IMR-90 (cell line): Measurements from ENCODE around the gene SRP9. TPM values are rescaled to one million over a fixed set of nuclear protein-coding genes. Genes with fewer than 3 reads are reported as not detected.

Experiments used
- ATAC-seq: fragments of 200-7000 bp; cut with Tn5 transposase; 2 replicates; pipeline ENCODE4 v1.9.1; 2020; ENCODE audit warnings: low read depth, mild to moderate bottlenecking, moderate library complexity
- BruUV-seq: library from RNA; stranded (reverse); fragments of 400-500 nt; replicated peaks from 2 replicates; lab custom pipeline; 2021; lab: Mats Ljungman, UMichigan
- CTCF ChIA-PET: fragments of 300-600 bp; formaldehyde crosslinking; extraction: SDS; loops from one replicate; lab custom pipeline; 2021; ENCODE audit warnings: antibody characterized with exemption; lab: Yijun Ruan, JAX
- POLR2A ChIA-PET: fragments of 300-600 bp; sonication (Branson Sonifier 250); formaldehyde crosslinking; loops from one replicate; lab custom pipeline; 2022; ENCODE audit warnings: antibody characterized with exemption; ENCODE audit not compliant: unreplicated experiment; lab: Charles Lee
- DNase-seq: peaks from one replicate; pipeline ENCODE4 v3.0.0; 2013
- H2AFZ ChIP-seq: replicated peaks from 2 replicates; pipeline ENCODE3; 2013; ENCODE audit warnings: low read length, mild to moderate bottlenecking; ENCODE audit not compliant: poor library complexity
- H2AK5ac ChIP-seq: 2 replicates; pipeline ENCODE4 v1.6.1; 2013; ENCODE audit warnings: low read depth, low read length, inconsistent platforms
- H2AK9ac ChIP-seq: replicated peaks from 2 replicates; pipeline ENCODE3; 2013; ENCODE audit warnings: mild to moderate bottlenecking, low read depth, low read length, moderate library complexity; ENCODE audit not compliant: poor library complexity
- H2BK120ac ChIP-seq: 2 replicates; pipeline ENCODE4 v1.6.1; 2013; ENCODE audit warnings: low read depth, low read length, inconsistent platforms
- H2BK15ac ChIP-seq: 3 replicates; pipeline ENCODE4 v1.6.1; 2013; ENCODE audit warnings: low read depth, low read length, inconsistent platforms
- H2BK20ac ChIP-seq: 2 replicates; pipeline ENCODE4 v1.6.1; 2013; ENCODE audit warnings: low read depth, mild to moderate bottlenecking, inconsistent platforms, low read length, moderate library complexity
- H2BK5ac ChIP-seq: 2 replicates; pipeline ENCODE4 v1.6.1; 2013; ENCODE audit warnings: mild to moderate bottlenecking, low read depth, low read length, inconsistent platforms; ENCODE audit not compliant: poor library complexity, severe bottlenecking
- H3K14ac ChIP-seq: replicated peaks from 2 replicates; pipeline ENCODE4 v1.6.1; 2013; ENCODE audit warnings: low read depth, low read length, inconsistent platforms
- H3K18ac ChIP-seq: 2 replicates; pipeline ENCODE4 v1.6.1; 2013; ENCODE audit warnings: low read depth, low read length, control low read depth
- H3K23ac ChIP-seq: 2 replicates; pipeline ENCODE4 v1.6.1; 2013; ENCODE audit warnings: low read depth, low read length, inconsistent platforms
- H3K27ac ChIP-seq: 2 replicates; pipeline ENCODE4 v1.5.1; 2013; ENCODE audit warnings: mild to moderate bottlenecking, control low read depth, low read length; ENCODE audit not compliant: insufficient read depth
- H3K27me3 ChIP-seq: 2 replicates; pipeline ENCODE4 v1.6.1; 2013; ENCODE audit warnings: low read length; ENCODE audit not compliant: control insufficient read depth, insufficient read depth
- H3K36me3 ChIP-seq: 2 replicates; pipeline ENCODE4 v1.6.1; 2013; ENCODE audit warnings: low read length, mixed read lengths; ENCODE audit not compliant: control insufficient read depth, insufficient read depth
- H3K4ac ChIP-seq: 2 replicates; pipeline ENCODE4 v1.6.1; 2013; ENCODE audit warnings: low read depth, low read length, inconsistent platforms
- H3K4me1 ChIP-seq: 2 replicates; pipeline ENCODE4 v1.6.1; 2013; ENCODE audit warnings: low read length, mixed read lengths; ENCODE audit not compliant: control insufficient read depth, insufficient read depth
- H3K4me2 ChIP-seq: 2 replicates; pipeline ENCODE4 v1.6.1; 2013; ENCODE audit warnings: low read depth, mild to moderate bottlenecking, control low read depth, low read length, moderate library complexity
- H3K4me3 ChIP-seq: 2 replicates; pipeline ENCODE4 v1.5.1; 2013; ENCODE audit warnings: low read depth, mild to moderate bottlenecking, control low read depth, low read length, moderate library complexity; ENCODE audit not compliant: insufficient read depth
- H3K56ac ChIP-seq: 2 replicates; pipeline ENCODE4 v1.6.1; 2013; ENCODE audit warnings: low read length, inconsistent platforms; ENCODE audit not compliant: insufficient read depth; ENCODE audit errors: extremely low read depth
- H3K79me1 ChIP-seq, 2 experiments: 2 replicates each; pipeline ENCODE4 v1.6.1; 2013; ENCODE audit warnings: low read length in 2 of 2, inconsistent platforms in 1 of 2, low read depth in 1 of 2
- H3K9ac ChIP-seq: 2 replicates; pipeline ENCODE4 v1.6.1; 2013; ENCODE audit warnings: low read depth, low read length, control low read depth
- H3K9me1 ChIP-seq: 2 replicates; pipeline ENCODE4 v1.6.1; 2013; ENCODE audit warnings: low read length, inconsistent platforms; ENCODE audit not compliant: insufficient read depth
- H3K9me3 ChIP-seq: 2 replicates; pipeline ENCODE4 v1.6.1; 2013; ENCODE audit warnings: low read length; ENCODE audit not compliant: control insufficient read depth, insufficient read depth
- H4K20me1 ChIP-seq: 2 replicates; pipeline ENCODE4 v1.6.1; 2013; ENCODE audit warnings: low read length, inconsistent platforms; ENCODE audit not compliant: insufficient read depth
- H4K5ac ChIP-seq: 2 replicates; pipeline ENCODE4 v1.6.1; 2013; ENCODE audit warnings: mild to moderate bottlenecking, low read depth, low read length, control low read depth
- H4K8ac ChIP-seq, 2 experiments: 2 replicates each; pipeline ENCODE4 v1.6.1; 2013; ENCODE audit warnings: low read depth in 2 of 2, low read length in 2 of 2, control low read depth in 1 of 2, inconsistent platforms in 1 of 2
- H4K91ac ChIP-seq: 2 replicates; pipeline ENCODE4 v1.6.1; 2013; ENCODE audit warnings: low read depth, low read length, inconsistent platforms; ENCODE audit not compliant: insufficient read depth
- BHLHE40 ChIP-seq: fragments of 150-350 bp; IDR thresholded peaks from 2 replicates; pipeline ENCODE4 v1.6.1; 2016; ENCODE audit warnings: mild to moderate bottlenecking, low read depth, low read length
- CEBPB ChIP-seq: IDR thresholded peaks from 2 replicates; pipeline ENCODE4 v1.6.1; 2012; ENCODE audit warnings: low read depth, low read length, improper control_type of control experiment
- CHD1 ChIP-seq: IDR thresholded peaks from 2 replicates; pipeline ENCODE4 v1.6.1; 2012; ENCODE audit warnings: low read depth, low read length, improper control_type of control experiment
- FOS ChIP-seq: fragments of 150-350 bp; IDR thresholded peaks from 2 replicates; pipeline ENCODE4 v1.6.1; 2016; ENCODE audit warnings: low read depth, low read length
- MAFK ChIP-seq: IDR thresholded peaks from 2 replicates; pipeline ENCODE4 v1.6.1; 2012; ENCODE audit warnings: low read depth, low read length, improper control_type of control experiment
- MAZ ChIP-seq: IDR thresholded peaks from 2 replicates; pipeline ENCODE4 v1.6.1; 2012; ENCODE audit warnings: low read depth, mild to moderate bottlenecking, low read length, improper control_type of control experiment, moderate library complexity, borderline replicate concordance
- MXI1 ChIP-seq: IDR thresholded peaks from 2 replicates; pipeline ENCODE4 v1.6.1; 2012; ENCODE audit warnings: low read depth, mild to moderate bottlenecking, low read length, moderate library complexity, borderline replicate concordance
- NFE2L2 ChIP-seq: fragments of 150-350 bp; IDR thresholded peaks from 2 replicates; pipeline ENCODE4 v1.6.1; 2016; ENCODE audit warnings: low read depth, mild to moderate bottlenecking, low read length
- POLR2A ChIP-seq: IDR thresholded peaks from 2 replicates; pipeline ENCODE4 v1.6.1; 2012; ENCODE audit warnings: mild to moderate bottlenecking, low read depth, low read length
- RAD21 ChIP-seq: IDR thresholded peaks from 2 replicates; pipeline ENCODE4 v1.6.1; 2012; ENCODE audit warnings: low read length, improper control_type of control experiment
- RCOR1 ChIP-seq: IDR thresholded peaks from 2 replicates; pipeline ENCODE4 v1.6.1; 2012; ENCODE audit warnings: mild to moderate bottlenecking, low read length, improper control_type of control experiment; ENCODE audit not compliant: insufficient replicate concordance
- RFX5 ChIP-seq: IDR thresholded peaks from 2 replicates; pipeline ENCODE4 v1.8.0; 2012; ENCODE audit warnings: low read depth, mild to moderate bottlenecking, low read length, moderate library complexity
- SMC3 ChIP-seq: fragments of 150-350 bp; IDR thresholded peaks from 2 replicates; pipeline ENCODE4 v1.6.1; 2016; ENCODE audit warnings: low read depth, mild to moderate bottlenecking, antibody characterized with exemption, low read length, moderate library complexity
- WGBS, 2 experiments: methylation state at CpG; one replicate each; pipeline versions ENCODE4 v1.1.5 to v1.1.7; 2013; ENCODE audit warnings: missing lambda C conversion rate in 2 of 2; ENCODE audit not compliant: insufficient read length in 1 of 2; ENCODE audit errors: extremely low coverage in 2 of 2; 5-methylcytosine and 5-hydroxymethylcytosine counted together
- dilution Hi-C: fragments of 300-500 bp; cut with HindIII; formaldehyde crosslinking; loops from one replicate; pipeline ENCODE4 v1.14.3; 2018; ENCODE audit warnings: low sequenced_read_pairs; ENCODE audit not compliant: unreplicated experiment
- in situ Hi-C: fragments of 300-500 bp; cut with MboI; formaldehyde crosslinking; loops from 3 replicates; pipeline ENCODE4 v1.14.3; 2019; ENCODE audit warnings: low sequenced_read_pairs, inconsistent platforms, mixed read lengths
- intact Hi-C: fragments of 100-400 bp; cut with micrococcal nuclease; formaldehyde crosslinking; loops from 2 replicates; pipeline ENCODE4 v1.10.0; 2022
- polyA plus RNA-seq, 3 experiments: library from polyadenylated mRNA; depleted of rRNA; stranded (reverse); fragments of >200 nt; gene quantifications; 2 replicates each; pipeline ENCODE4 v1.2.3, GENCODE V29; 2012; ENCODE audit warnings: low replicate concordance in 1 of 3
- total RNA-seq: library from RNA; depleted of rRNA; stranded (reverse); fragments of >200 nt; gene quantifications from 2 replicates; pipeline ENCODE4 v1.2.3, GENCODE V29; 2012
- TF ChIP-seq, protein P1 (sequence below): conservative IDR thresholded peaks from 2 replicates; pipeline ENCODE4 v1.5.1; 2012; ENCODE audit warnings: mild to moderate bottlenecking, low read depth, low read length, improper control_type of control experiment
- TF ChIP-seq, protein P2 (sequence below): fragments of 150-350 bp; IDR thresholded peaks from 2 replicates; pipeline ENCODE4 v1.6.1; 2017; ENCODE audit warnings: mild to moderate bottlenecking, antibody characterized with exemption, low read length, low read depth

The SRP9 gene
- total and polyA plus RNA-seq, 2 of the 4 experiments (the other 2 are of a cell fraction) = 230 to 295 TPM

DNA sequence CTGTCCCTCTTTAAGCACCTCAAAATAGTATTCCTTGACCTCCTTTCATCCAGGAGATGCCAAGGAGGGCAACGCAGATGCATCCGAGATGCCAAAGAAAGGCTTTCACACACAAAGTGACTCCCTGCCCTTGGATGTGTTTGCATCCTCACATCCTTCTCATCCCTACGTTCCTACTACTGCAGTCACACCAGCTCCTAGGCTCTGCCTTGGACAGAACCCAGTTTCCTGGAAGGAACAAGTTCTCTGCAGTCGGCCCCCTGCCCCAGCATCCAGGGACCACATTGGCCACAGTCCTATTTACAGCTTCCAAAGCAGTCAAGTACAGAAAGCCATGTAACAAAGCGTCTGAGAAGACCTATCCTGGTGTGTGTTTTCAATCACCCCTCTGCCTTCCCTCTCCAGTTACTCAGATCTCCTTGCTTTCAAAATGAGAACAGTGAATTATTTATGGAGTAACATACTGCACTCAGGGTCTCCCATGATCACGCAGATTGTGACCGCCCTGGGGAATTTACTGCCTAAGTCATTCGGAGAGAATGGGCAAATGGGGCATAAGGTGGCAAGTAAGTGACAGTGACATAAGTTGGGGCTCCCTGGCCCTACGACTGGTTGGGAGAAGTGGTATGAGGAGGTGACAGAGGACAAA, 21.8 kb upstream of the SRP9 start:
- no peak overlapping the region for H2AK9ac ChIP-seq
- dilution Hi-C loops = no loop called here
- H3K9me1 ChIP-seq = peaks cover 13% of the 10 kb centered on the region
- no peak overlapping the region for H3K56ac ChIP-seq
- peak overlapping the region; percentile 41 for H2BK5ac ChIP-seq
- H2AFZ ChIP-seq = peak overlapping the region; percentile 18
- ATAC-seq (peak; percentile 56), DNase-seq (no peak)
- peak overlapping the region; percentile 48 for H3K4me2 ChIP-seq
- H3K36me3 ChIP-seq = no peaks in the 10 kb centered on the region
- H3K79me1 ChIP-seq = no peaks in the 10 kb centered on the region
- no peak overlapping the region for H3K9ac ChIP-seq
- 0% methylated on average over 1 of the region's 9 CpGs; no CpG with 5 or more reads in 1 of the 2 experiments for WGBS, 2 experiments
- peak overlapping the region; percentile 72; the same call in 1 of the 2 replicates for H3K23ac ChIP-seq
- peak overlapping the region in 1 of 2 experiments; percentile 48; a peak in 2 of 4 replicates for H4K8ac ChIP-seq
- ChIA-PET CTCF (interaction anchor here (1.5 kb wide), 1 partner anchor 101 kb away, joined by 3 read pairs; no protein-coding TSS in a partner anchor), POLR2A (no interaction called here)
- H3K27me3 ChIP-seq = no peaks in the 10 kb centered on the region
- H2AK5ac ChIP-seq = peak overlapping the region; percentile 90; the same call in 1 of the 2 replicates
- H3K27ac ChIP-seq = peak overlapping the region; percentile 44; the same call in 1 of the 2 replicates
- peak overlapping the region; percentile 82 for H2BK20ac ChIP-seq
- no peaks in the 10 kb centered on the region for H3K9me3 ChIP-seq
- BruUV-seq = no TSS peak
- H4K5ac ChIP-seq = peak overlapping the region; percentile 58
- peaks cover 14% of the 10 kb centered on the region for H3K4me1 ChIP-seq
- peak overlapping the region; percentile 77 for H2BK120ac ChIP-seq
- in situ Hi-C loops = no loop called here
- peak overlapping the region; percentile 69 for H3K4ac ChIP-seq
- H3K18ac ChIP-seq = peak overlapping the region; percentile 49
- H4K91ac ChIP-seq = peak overlapping the region; percentile 67
- 0 out of 2 replicates have a peak, but pooled peaks cover 5% of the 10 kb centered on the region for H4K20me1 ChIP-seq
- intact Hi-C loops = no loop called here
- peak overlapping the region; percentile 75 for H3K14ac ChIP-seq
- H3K4me3 ChIP-seq = no peak overlapping the region
- H2BK15ac ChIP-seq = peak overlapping the region; percentile 32; the same call in 1 of the 3 replicates
- TF ChIP-seq RAD21 = no peak
- no peak for TF ChIP-seq SMC3
- no peak for TF ChIP-seq CHD1
- TF ChIP-seq RFX5 = no peak
- TF ChIP-seq MXI1 = no peak
- TF ChIP-seq BHLHE40 = no peak
- no peak for TF ChIP-seq CEBPB
- TF ChIP-seq MAZ = no peak
- no peak for TF ChIP-seq MAFK
- TF ChIP-seq RCOR1 = no peak
- TF ChIP-seq NFE2L2 = no peak
- TF ChIP-seq, protein P1, sequence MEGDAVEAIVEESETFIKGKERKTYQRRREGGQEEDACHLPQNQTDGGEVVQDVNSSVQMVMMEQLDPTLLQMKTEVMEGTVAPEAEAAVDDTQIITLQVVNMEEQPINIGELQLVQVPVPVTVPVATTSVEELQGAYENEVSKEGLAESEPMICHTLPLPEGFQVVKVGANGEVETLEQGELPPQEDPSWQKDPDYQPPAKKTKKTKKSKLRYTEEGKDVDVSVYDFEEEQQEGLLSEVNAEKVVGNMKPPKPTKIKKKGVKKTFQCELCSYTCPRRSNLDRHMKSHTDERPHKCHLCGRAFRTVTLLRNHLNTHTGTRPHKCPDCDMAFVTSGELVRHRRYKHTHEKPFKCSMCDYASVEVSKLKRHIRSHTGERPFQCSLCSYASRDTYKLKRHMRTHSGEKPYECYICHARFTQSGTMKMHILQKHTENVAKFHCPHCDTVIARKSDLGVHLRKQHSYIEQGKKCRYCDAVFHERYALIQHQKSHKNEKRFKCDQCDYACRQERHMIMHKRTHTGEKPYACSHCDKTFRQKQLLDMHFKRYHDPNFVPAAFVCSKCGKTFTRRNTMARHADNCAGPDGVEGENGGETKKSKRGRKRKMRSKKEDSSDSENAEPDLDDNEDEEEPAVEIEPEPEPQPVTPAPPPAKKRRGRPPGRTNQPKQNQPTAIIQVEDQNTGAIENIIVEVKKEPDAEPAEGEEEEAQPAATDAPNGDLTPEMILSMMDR = no peak
- TF ChIP-seq, protein P2, sequence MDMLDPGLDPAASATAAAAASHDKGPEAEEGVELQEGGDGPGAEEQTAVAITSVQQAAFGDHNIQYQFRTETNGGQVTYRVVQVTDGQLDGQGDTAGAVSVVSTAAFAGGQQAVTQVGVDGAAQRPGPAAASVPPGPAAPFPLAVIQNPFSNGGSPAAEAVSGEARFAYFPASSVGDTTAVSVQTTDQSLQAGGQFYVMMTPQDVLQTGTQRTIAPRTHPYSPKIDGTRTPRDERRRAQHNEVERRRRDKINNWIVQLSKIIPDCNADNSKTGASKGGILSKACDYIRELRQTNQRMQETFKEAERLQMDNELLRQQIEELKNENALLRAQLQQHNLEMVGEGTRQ = no peak
- no peak for TF ChIP-seq POLR2A
- no peak for TF ChIP-seq FOS
